K562 (cell line): ENCODE data around the gene KRTAP26-1. TPM values are rescaled to one million over a fixed set of nuclear protein-coding genes. Genes with fewer than 3 reads are reported as not detected.

ENCODE experiments used
- ATAC-seq: fragments of 200-7000 bp; cut with Tn5 transposase; 3 replicates; pipeline ENCODE4 v1.9.1; 2020; ENCODE audit warnings: moderate library complexity
- BruUV-seq: library from RNA; stranded (reverse); fragments of 400-500 nt; replicated peaks from 2 replicates; lab custom pipeline; 2021; lab: Mats Ljungman, UMichigan
- CTCF ChIA-PET: fragments of 300-600 bp; formaldehyde crosslinking; extraction: SDS; loops from one replicate; lab custom pipeline; 2021; ENCODE audit warnings: low intra/inter-chr PET ratio; lab: Yijun Ruan, JAX
- POLR2A ChIA-PET: fragments of 300-600, 350-650 bp; sonication (Branson Sonifier 250); formaldehyde crosslinking; extraction: SDS; loops from one replicate; lab custom pipeline; 2021; ENCODE audit warnings: antibody characterized with exemption, inconsistent platforms; lab: Yijun Ruan, JAX
- DNase-seq, 4 experiments: peaks; one replicate each; pipeline versions ENCODE4 v3.0.0 to v3.0.0-alpha.2; 2011 to 2018; ENCODE audit warnings: low spot score in 3 of 4, mixed read lengths in 3 of 4; ENCODE audit errors: extremely low read depth in 1 of 4
- FAIRE-seq: peaks from 2 replicates; lab custom pipeline; 2011; peaks lifted over from hg19 to GRCh38; lab: Jason Lieb, UNC
- H2AFZ ChIP-seq: 2 replicates; pipeline ENCODE4 v1.6.0; 2011; ENCODE audit warnings: low read depth, low read length, control low read depth, inconsistent platforms
- H3K27ac ChIP-seq: fragments of 200-600 bp; 3 replicates; pipeline ENCODE4 v1.8.0; 2011; ENCODE audit warnings: low read depth, mild to moderate bottlenecking, control low read depth, inconsistent platforms, low read length, moderate library complexity, mixed read lengths; ENCODE audit errors: extremely low read depth
- H3K27me3 ChIP-seq, 2 experiments: fragments of 300-600 bp in 1 of 2; 2 replicates in 1 of 2; 3 replicates in 1 of 2; pipeline versions ENCODE4 v1.6.0 to v1.8.0; 2011; ENCODE audit warnings: inconsistent platforms in 2 of 2, low read length in 2 of 2, mild to moderate bottlenecking in 1 of 2, mixed read lengths in 1 of 2, moderate library complexity in 1 of 2; ENCODE audit not compliant: control insufficient read depth in 2 of 2, insufficient read depth in 2 of 2
- H3K36me3 ChIP-seq: fragments of 300-600 bp; 3 replicates; pipeline ENCODE4 v1.8.0; 2011; ENCODE audit warnings: mild to moderate bottlenecking, low read length, inconsistent platforms; ENCODE audit not compliant: control insufficient read depth, insufficient read depth
- H3K4me1 ChIP-seq, 2 experiments: fragments of 200-600 bp in 1 of 2; replicated peaks in 1 of 2; 2 replicates in 1 of 2; 3 replicates in 1 of 2; pipeline versions ENCODE4 v1.5.1 to v1.8.0; 2011; ENCODE audit warnings: inconsistent platforms in 2 of 2, low read length in 2 of 2, mild to moderate bottlenecking in 1 of 2, mixed read lengths in 1 of 2, moderate library complexity in 1 of 2; ENCODE audit not compliant: control insufficient read depth in 2 of 2, insufficient read depth in 2 of 2
- H3K4me2 ChIP-seq: 2 replicates; pipeline ENCODE4 v1.6.1; 2011; ENCODE audit warnings: low read length, control low read depth, inconsistent platforms, mixed read lengths; ENCODE audit not compliant: insufficient read depth
- H3K4me3 ChIP-seq: fragments of 200-600 bp; sonication (generic), shearing (Covaris generic); 2 replicates; pipeline ENCODE4 v1.5.1; 2016; ENCODE audit warnings: control low read depth, inconsistent platforms
- H3K79me2 ChIP-seq: fragments of 200-600 bp; 3 replicates; pipeline ENCODE4 v1.8.0; 2011; ENCODE audit warnings: low read length, inconsistent platforms; ENCODE audit not compliant: control insufficient read depth, insufficient read depth
- H3K9ac ChIP-seq, 2 experiments: 2 replicates each; pipeline versions ENCODE4 v1.6.0 to v1.6.1; 2011; ENCODE audit warnings: low read depth in 2 of 2, low read length in 2 of 2, control low read depth in 1 of 2, inconsistent platforms in 1 of 2, mild to moderate bottlenecking in 1 of 2, mixed read lengths in 1 of 2; ENCODE audit not compliant: insufficient read depth in 1 of 2
- H3K9me1 ChIP-seq: one replicate; pipeline ENCODE4 v1.6.0; 2011; ENCODE audit warnings: inconsistent platforms, mild to moderate bottlenecking, low read length, moderate library complexity; ENCODE audit not compliant: control insufficient read depth, insufficient read depth
- H3K9me3 ChIP-seq: replicated peaks from 2 replicates; pipeline ENCODE4 v1.5.1; 2011; ENCODE audit warnings: low read depth, low read length, inconsistent platforms; ENCODE audit not compliant: control insufficient read depth, insufficient read depth
- H4K20me1 ChIP-seq: replicated peaks from 2 replicates; pipeline ENCODE4 v1.6.1; 2011; ENCODE audit warnings: low read length, inconsistent platforms, mixed read lengths; ENCODE audit not compliant: control insufficient read depth, insufficient read depth
- MCM3 ChIP-seq: fragments of 450-650 bp; IDR thresholded peaks from 2 replicates; pipeline ENCODE4 v1.6.1; 2016
- RAD21 ChIP-seq, 2 experiments: fragments of 250-450 bp in 1 of 2; fragments of 450-650 bp in 1 of 2; sonication (Bioruptor Pico) in 1 of 2; formaldehyde crosslinking in 1 of 2; IDR thresholded peaks in 1 of 2; conservative IDR thresholded peaks in 1 of 2; 2 replicates each; pipeline versions ENCODE4 v1.4.0 to v1.8.0; 2020 to 2022; ENCODE audit warnings: mild to moderate bottlenecking in 2 of 2, moderate library complexity in 1 of 2
- SMC3 ChIP-seq: conservative IDR thresholded peaks from 2 replicates; pipeline ENCODE4 v1.6.1; 2011; ENCODE audit warnings: low read depth, low read length, improper control_type of control experiment; ENCODE audit not compliant: insufficient read depth
- WGBS: fragments of 100-300 bp; shearing (Covaris generic); methylation state at CpG from one replicate; pipeline ENCODE4 v1.1.6; 2016; ENCODE audit warnings: low coverage, mixed read lengths; ENCODE audit not compliant: insufficient coverage; ENCODE audit errors: missing lambda C conversion rate; 5-methylcytosine and 5-hydroxymethylcytosine counted together
- in situ Hi-C: fragments of 300-500 bp; cut with MboI; formaldehyde crosslinking; loops from 4 replicates; pipeline ENCODE4 v1.15.0; 2018; ENCODE audit warnings: inconsistent platforms, mixed read lengths
- intact Hi-C: fragments of 100-400 bp; cut with micrococcal nuclease; formaldehyde crosslinking; loops from 2 replicates; pipeline ENCODE4 v1.14.2; 2022
- polyA plus RNA-seq, 8 experiments: library from polyadenylated mRNA; depleted of rRNA in 4 of 8; stranded (reverse) in 5 of 8; unstranded in 3 of 8; fragments of >200 nt; fragmentation: Nextera tagmentation in 2 of 8; fragmentation: Illumina TruSeq in 1 of 8; extraction: Ambion mirVana in 2 of 8; extraction: Trizol in 1 of 8; gene quantifications; 2 replicates each; pipeline versions ENCODE4 v1.2.1 to v1.2.3, GENCODE V29; 2011 to 2014; ENCODE audit warnings: inconsistent platforms in 1 of 8, missing spikeins in 1 of 8
- total RNA-seq, 7 experiments: library from RNA; depleted of rRNA in 6 of 7; stranded (reverse); fragments of >200 nt in 6 of 7; fragmentation: Illumina TruSeq in 2 of 7; extraction: Trizol in 2 of 7; gene quantifications; 2 replicates each; pipeline versions ENCODE4 v1.2.1 to v1.2.3, GENCODE V29; 2011 to 2021; ENCODE audit warnings: low replicate concordance in 1 of 7
- TF ChIP-seq, protein P1 (sequence below): fragments of 450-650 bp; formaldehyde crosslinking; IDR thresholded peaks from 2 replicates; pipeline ENCODE4 v1.4.0; 2020; ENCODE audit warnings: mild to moderate bottlenecking, moderate library complexity
- TF ChIP-seq, protein P2 (sequence below), 2 experiments: fragments of 450-650 bp; formaldehyde crosslinking in 1 of 2; IDR thresholded peaks; 2 replicates each; pipeline versions ENCODE4 v1.4.0 to v1.6.1; 2014 to 2020; ENCODE audit warnings: mild to moderate bottlenecking in 2 of 2, borderline replicate concordance in 1 of 2, low read depth in 1 of 2
- TF ChIP-seq, protein P3 (sequence below), 3 experiments: IDR thresholded peaks in 2 of 3; conservative IDR thresholded peaks in 1 of 3; 2 replicates each; pipeline ENCODE4 v1.5.1; 2011 to 2012; ENCODE audit warnings: low read length in 3 of 3, mild to moderate bottlenecking in 3 of 3, control low read depth in 2 of 3, improper control_type of control experiment in 1 of 3, inconsistent platforms in 1 of 3, low read depth in 1 of 3, mixed read lengths in 1 of 3, moderate library complexity in 1 of 3; ENCODE audit not compliant: insufficient read depth in 2 of 3

Gene KRTAP26-1
- total and polyA plus RNA-seq, 9 of the 15 experiments (the other 6 are each of a cell fraction or from before 2014, with no cell fraction given): not detected

DNA sequence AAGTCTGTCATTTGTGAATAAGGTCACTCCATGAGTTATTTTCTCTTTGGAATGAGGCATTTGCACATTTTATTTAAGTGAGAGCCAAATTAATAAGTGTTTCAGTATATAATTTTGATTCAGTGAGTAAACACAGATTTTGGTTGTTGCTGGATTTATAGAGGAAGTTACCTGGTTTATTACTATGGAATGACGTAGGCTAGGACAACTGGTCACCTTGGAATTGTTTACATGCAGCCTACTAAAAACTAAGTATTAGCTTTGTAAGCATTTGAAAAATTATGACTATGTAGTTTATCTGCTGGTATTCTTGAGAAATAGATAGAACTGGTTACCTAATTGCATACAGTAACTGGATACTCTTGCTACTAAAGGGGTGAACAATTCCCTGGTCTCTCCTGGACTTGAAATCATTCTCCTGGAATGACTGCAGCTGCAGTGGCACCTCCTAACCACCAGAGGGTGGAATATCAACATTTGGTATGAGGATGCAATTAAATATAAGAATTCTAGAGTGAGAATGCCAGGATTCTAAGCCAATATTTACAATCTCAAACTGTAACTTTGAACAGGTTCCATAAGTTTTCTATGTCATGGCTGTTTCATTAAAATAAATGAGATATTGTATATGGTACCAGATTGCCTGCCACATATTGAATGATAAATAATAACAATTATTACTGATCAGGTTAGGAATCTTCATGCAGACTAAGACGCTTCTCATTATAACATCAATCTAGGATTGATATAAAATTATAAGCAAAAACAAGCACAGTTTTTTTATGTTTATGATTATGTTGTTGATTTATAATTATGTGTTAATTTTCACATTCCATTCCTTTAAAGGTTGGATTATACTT, 20.8 kb upstream of the KRTAP26-1 start:
- H3K9me3 ChIP-seq: no peaks in the 10 kb centered on the region
- H3K27me3 ChIP-seq: no peaks in the 10 kb centered on the region
- H2AFZ ChIP-seq: no peak overlapping the region
- H3K4me2 ChIP-seq: no peak overlapping the region
- no peaks in the 10 kb centered on the region for H3K79me2 ChIP-seq
- H3K4me3 ChIP-seq: no peak overlapping the region
- WGBS: 2% methylated on average over 2 of the region's 2 CpGs
- no peaks in the 10 kb centered on the region for H4K20me1 ChIP-seq
- POLR2A ChIA-PET: no interaction called here
- no TSS peak for BruUV-seq
- no peaks in the 10 kb centered on the region for H3K36me3 ChIP-seq
- no peaks in the 10 kb centered on the region for H3K4me1 ChIP-seq
- H3K27ac ChIP-seq: no peak overlapping the region
- no peak overlapping the region for H3K9ac ChIP-seq
- DNase-seq (peak; percentile 30 to 48 (median 41)), ATAC-seq (0 out of 3 replicates have a peak, but pooled peaks have one; percentile 48), FAIRE-seq (no peak)
- no peaks in the 10 kb centered on the region for H3K9me1 ChIP-seq
- intact Hi-C loops (loop anchor here (2.0 kb wide), 1 partner anchor 746 kb away; no protein-coding TSS in a partner anchor), in situ Hi-C loops (no loop called here)
- CTCF ChIA-PET: interaction anchor here (0.7 kb wide), 1 partner anchor 746 kb away, joined by 4 read pairs; no protein-coding TSS in a partner anchor
- TF ChIP-seq, protein P1, sequence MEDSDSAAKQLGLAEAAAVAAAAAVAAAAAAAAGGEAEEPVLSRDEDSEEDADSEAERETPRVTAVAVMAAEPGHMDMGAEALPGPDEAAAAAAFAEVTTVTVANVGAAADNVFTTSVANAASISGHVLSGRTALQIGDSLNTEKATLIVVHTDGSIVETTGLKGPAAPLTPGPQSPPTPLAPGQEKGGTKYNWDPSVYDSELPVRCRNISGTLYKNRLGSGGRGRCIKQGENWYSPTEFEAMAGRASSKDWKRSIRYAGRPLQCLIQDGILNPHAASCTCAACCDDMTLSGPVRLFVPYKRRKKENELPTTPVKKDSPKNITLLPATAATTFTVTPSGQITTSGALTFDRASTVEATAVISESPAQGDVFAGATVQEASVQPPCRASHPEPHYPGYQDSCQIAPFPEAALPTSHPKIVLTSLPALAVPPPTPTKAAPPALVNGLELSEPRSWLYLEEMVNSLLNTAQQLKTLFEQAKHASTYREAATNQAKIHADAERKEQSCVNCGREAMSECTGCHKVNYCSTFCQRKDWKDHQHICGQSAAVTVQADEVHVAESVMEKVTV (CRISPR knock-in tag): peak; percentile 35; the same call in 1 of the 2 replicates
- TF ChIP-seq, protein P2, sequence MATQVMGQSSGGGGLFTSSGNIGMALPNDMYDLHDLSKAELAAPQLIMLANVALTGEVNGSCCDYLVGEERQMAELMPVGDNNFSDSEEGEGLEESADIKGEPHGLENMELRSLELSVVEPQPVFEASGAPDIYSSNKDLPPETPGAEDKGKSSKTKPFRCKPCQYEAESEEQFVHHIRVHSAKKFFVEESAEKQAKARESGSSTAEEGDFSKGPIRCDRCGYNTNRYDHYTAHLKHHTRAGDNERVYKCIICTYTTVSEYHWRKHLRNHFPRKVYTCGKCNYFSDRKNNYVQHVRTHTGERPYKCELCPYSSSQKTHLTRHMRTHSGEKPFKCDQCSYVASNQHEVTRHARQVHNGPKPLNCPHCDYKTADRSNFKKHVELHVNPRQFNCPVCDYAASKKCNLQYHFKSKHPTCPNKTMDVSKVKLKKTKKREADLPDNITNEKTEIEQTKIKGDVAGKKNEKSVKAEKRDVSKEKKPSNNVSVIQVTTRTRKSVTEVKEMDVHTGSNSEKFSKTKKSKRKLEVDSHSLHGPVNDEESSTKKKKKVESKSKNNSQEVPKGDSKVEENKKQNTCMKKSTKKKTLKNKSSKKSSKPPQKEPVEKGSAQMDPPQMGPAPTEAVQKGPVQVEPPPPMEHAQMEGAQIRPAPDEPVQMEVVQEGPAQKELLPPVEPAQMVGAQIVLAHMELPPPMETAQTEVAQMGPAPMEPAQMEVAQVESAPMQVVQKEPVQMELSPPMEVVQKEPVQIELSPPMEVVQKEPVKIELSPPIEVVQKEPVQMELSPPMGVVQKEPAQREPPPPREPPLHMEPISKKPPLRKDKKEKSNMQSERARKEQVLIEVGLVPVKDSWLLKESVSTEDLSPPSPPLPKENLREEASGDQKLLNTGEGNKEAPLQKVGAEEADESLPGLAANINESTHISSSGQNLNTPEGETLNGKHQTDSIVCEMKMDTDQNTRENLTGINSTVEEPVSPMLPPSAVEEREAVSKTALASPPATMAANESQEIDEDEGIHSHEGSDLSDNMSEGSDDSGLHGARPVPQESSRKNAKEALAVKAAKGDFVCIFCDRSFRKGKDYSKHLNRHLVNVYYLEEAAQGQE (IDR thresholded peaks at IDR 0.05; ENCODE audit: borderline replicate concordance): peak; percentile 7; the same call in 1 of the 2 replicates
- TF ChIP-seq, protein P2 (CRISPR knock-in tag; IDR thresholded peaks at IDR 0.05; ENCODE audit: low read depth): no peak
- TF ChIP-seq RAD21 (CRISPR knock-in tag; conservative IDR thresholded peaks at IDR 0.05 in 1 of 2, IDR thresholded peaks at IDR 0.05 in 1 of 2) (peak; percentile 47 to 61), MCM3 (no peak), SMC3 (0 out of 2 replicates have a peak, but pooled peaks have one; percentile 22)
- TF ChIP-seq, protein P3, sequence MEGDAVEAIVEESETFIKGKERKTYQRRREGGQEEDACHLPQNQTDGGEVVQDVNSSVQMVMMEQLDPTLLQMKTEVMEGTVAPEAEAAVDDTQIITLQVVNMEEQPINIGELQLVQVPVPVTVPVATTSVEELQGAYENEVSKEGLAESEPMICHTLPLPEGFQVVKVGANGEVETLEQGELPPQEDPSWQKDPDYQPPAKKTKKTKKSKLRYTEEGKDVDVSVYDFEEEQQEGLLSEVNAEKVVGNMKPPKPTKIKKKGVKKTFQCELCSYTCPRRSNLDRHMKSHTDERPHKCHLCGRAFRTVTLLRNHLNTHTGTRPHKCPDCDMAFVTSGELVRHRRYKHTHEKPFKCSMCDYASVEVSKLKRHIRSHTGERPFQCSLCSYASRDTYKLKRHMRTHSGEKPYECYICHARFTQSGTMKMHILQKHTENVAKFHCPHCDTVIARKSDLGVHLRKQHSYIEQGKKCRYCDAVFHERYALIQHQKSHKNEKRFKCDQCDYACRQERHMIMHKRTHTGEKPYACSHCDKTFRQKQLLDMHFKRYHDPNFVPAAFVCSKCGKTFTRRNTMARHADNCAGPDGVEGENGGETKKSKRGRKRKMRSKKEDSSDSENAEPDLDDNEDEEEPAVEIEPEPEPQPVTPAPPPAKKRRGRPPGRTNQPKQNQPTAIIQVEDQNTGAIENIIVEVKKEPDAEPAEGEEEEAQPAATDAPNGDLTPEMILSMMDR (IDR thresholded peaks at IDR 0.05 in 2 of 3, conservative IDR thresholded peaks at IDR 0.05 in 1 of 3; ENCODE audit: insufficient read depth in 2 of 3, low read depth in 1 of 3, low read length in 3 of 3): peak; percentile 46 to 71 (median 69); a peak in 5 of 6 replicates
